Umbilical cord (tissue), 2 donors: ENCODE measurements around the gene DCDC2C. TPM values are rescaled to one million over a fixed set of nuclear protein-coding genes. Genes with fewer than 3 reads are reported as not detected.
A peak's percentile ranks its signal among the peaks of the same experiment; 100 is the strongest.
"Not testable (repeated sequence)": the region's sequence is repeated elsewhere in the genome, so short reads cannot be mapped to it uniquely, and the experiment has no call there.

Experiments used
- DNase-seq: peaks from one replicate; pipeline ENCODE4 v3.0.0-alpha.2; 2015; ENCODE audit warnings: low spot score
- total RNA-seq: library from RNA; depleted of rRNA; stranded (reverse); fragments of >200 nt; gene quantifications from one replicate; pipeline ENCODE4 v1.2.3, GENCODE V29; 2014; ENCODE audit warnings: low replicate concordance; ENCODE audit not compliant: insufficient read depth

Gene DCDC2C
- 1.7 TPM for total RNA-seq

DNA sequence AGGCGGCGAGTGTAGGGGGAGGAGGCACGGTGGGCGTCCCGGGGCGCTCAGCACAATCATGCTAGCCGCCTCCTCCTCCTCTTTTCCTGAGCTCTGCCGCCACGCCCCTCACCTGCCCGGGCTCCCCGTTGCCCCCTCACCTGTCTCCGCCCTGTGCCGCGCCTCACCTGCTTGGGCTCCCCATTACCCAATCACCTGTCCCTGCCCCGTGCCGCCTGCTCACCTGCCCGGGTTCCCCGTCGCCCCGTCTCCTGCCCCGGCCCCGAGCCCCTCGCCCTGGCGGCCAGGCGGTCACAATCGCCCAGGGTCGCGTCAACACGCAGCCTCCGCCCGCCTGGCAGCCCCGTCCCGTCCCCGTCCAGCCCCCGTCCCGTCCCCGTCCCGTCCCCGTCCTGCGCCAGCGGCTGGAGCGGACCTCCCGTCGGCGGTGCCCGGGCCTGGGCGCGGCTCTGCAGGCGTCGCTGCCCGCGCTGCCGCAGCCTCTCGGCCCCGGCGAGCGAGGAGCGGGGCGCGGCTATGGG, at the start of gene DCDC2C:
Gene DCDC2C (plus strand): TSS at position 340 of the 521 bp plus-strand sequence. CDS start 177 bp downstream, at position 517.
- no peak for DNase-seq

DNA sequence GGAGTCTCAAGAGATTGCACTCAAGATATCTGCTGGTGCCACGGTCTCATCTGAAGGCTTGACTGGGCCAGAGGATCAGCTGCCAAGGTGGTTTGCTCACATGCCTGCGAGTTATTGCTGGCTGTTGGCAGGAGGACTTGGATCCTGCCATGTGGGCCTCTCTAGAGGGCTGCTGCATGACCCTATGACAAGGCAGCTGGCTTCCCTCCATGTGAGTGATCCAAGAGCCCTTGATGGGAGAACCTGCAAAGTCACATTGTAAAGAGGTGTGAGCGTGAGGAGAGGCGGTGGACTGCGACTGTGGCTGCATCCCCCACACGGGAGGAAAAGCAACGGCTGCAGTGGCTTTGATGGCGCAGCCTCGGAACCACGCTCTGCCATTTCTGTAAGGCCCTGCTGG, 49.4 kb upstream of the DCDC2C start:
- DNase-seq: no peak

DNA sequence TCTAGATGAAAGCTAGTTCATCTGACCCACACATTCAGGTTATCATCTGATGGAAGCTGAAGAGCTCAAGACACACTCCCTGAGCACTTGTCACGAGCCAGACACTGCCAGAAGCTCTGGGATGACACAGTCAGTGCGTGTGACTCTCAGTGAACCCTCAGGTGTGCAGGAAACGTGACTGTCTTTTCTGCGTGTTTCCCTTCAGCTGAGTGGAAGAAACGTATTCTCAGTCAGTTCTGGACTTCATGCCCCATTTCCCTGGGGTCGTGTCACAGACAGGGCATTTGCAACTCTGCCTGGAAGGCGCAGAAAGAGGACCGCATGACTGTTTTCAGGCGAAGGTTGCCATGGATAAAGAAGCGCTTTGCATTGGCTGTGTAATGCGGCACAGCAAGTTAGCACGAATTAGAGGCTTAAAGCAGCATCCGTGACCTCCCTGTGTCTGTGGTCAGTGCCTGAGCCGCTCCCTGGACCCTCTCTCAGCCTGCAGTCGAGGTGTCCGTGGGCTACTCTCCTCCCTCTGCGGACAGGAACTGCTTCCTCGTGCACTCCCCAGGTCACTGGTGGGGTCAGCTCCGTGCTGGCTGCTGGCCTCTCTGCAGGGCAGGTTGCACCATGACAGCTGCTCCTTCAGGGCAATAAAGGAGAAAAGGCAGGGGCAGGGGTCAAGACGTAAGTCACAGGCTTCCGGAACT, 48.7 kb upstream of the DCDC2C start:
- no peak for DNase-seq

GRCh38 chr2:3655871-3656761, 47.3 kb upstream of the DCDC2C start:
- DNase-seq: no peak

GRCh38 chr2:3656762-3657721, 46.3 kb upstream of the DCDC2C start:
- DNase-seq: no peak

DNA sequence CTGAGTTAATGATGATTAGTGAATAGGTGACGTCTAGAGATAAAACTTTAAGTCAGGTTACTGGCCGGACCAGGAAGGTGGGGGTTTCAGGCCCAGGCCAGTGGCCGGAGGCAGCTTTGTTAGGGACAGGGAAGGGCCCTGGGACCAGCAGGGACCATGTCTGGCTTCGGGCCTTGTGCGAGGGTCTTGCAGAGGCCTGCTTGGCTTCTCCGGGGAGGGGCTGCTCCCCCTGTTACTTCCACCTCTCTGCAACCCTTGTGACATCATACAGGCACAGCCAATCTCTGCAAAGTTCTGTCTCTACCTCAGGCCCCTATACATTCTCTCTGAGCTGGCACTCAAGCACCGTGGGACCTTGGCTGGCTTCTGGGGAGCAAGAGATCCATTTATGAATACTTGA, 45.5 kb upstream of the DCDC2C start, which contains the start of gene ALLC:
Gene ALLC (plus strand): TSS at position 320 of the 400 bp plus-strand sequence. CDS start 12,958 bp downstream, outside the sequence.
- no peak for DNase-seq

DNA sequence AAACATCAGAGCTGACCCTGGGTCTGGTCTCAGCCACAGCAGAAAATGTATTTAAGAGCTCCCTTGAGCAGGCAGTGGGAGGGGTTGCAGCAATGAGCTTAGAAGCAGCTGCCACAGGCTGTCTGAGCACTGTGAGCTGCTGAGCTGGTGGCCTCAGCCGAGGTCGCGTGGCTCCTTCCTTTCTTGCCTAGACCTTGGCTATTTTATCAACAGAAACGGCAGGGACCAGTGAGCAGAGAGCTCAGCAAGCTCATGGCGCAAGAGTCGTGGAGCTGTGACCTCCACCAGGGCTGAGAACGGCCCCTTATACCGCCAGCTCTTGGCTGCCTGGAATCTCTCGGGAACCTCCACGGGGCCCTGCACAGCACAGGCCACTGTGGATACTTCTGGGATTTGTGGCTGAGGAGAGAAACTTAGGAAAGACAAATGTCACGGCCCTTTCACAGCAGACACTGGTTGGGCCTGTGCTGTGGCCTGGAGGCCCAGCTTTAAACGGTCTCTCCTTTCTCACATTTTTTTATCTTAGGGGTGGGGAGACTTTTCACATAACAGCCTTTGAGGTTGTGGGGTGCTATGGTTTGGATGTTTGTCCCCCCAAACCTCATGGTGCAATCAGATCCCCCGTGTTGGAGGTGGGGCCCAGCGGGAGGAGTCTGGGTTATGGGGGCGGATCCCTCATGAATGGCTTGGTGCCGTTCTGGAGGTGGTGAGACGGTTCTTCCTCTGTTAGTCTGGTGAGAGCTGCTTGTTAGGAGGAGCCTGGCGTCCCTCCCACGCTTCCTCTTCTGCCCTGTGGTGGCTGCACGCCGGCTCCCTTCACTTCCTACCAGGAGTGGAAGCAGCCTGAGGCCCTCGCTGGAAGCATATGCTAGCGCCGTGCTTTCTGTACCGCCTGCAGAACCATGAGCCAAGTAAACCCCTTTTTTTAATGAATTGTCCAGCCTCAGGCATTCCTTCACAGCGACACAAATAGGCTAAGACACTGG, 43.6 kb upstream of the DCDC2C start:
- DNase-seq: peak; percentile 54

DNA sequence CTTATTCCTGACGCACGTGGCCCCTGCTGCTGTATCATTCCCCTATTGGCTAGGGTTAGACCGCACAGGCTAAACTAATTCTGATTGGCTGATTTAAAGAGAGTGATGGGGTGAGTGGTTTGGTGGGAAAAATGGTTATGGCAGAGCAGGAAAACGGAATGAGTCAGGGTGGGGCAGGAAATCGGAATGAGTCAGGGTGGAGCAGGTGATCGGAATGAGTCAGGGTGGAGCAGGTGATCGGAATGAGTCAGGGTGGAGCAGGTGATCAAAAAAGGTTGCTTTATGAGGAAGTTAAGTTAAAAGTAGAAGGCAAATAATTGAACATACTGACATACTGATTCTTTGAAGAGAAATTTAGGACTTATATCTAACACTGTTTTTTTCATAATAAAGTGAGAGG, 42.7 kb upstream of the DCDC2C start:
- not testable (repeated sequence) for DNase-seq

GRCh38 chr2:3661149-3661660, 42.2 kb upstream of the DCDC2C start:
- DNase-seq: no peak

- DNase-seq: no peak
These were observed 41.1 kb upstream of the DCDC2C start for GRCh38 chr2:3662239-3662638.

GRCh38 chr2:3664118-3664517, 39.3 kb upstream of the DCDC2C start:
- no peak for DNase-seq

- DNase-seq: no peak
These were observed 38.5 kb upstream of the DCDC2C start for GRCh38 chr2:3664925-3665324.

DNA sequence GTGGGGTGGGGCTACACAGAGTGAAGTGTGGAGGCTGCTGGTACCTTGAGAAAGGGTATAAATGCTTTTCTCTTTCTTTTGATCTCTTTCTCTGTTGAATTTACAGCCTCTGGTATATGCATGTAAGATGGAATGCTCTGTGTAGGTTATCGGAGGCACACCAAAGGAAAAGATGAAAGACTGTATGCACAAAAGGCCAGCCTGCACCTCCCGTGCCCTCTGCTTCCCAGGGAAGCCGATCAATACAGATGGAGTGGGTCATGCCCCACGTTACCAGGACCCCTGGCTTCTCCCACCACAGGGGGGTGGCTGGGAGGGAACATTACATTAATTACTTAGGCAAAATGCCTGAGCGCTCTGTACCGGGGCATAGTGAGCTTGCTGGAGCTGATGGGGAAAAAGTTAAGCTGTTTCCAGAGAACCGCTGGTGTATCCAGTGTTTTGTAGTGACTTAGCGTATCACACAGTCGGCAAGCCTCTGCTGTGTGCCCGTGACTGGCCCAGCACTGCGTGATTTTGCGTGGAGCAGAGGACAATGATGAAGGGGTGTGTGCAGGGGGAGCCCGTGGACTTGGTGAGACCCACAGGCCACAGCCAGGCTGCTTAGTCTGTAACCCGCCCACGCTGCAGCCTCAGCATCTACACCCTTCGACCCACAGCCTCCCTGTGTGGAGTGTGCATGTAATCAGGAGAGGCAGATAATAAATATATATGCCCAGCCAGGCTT, 37.3 kb upstream of the DCDC2C start:
- DNase-seq: no peak

DNA sequence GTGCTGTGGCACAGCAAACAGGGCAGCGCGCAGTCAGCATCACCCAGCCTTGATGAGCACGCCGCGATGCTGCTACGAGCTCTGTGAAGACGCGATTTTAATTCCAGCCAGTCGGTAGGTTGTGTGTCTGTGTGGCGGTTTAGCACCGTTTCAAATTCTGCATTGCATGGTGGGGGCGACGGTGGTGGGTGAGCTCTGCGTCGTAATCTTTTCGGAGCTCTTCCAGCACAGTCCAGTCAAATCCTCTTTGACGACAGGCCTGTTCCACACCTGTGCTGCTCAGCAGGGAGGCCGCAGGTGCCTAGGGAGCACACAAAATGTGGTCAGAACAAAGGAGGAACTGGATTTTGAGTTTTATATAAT, 36.8 kb upstream of the DCDC2C start:
- DNase-seq: no peak

GRCh38 chr2:3667151-3667631, 36.2 kb upstream of the DCDC2C start:
- DNase-seq: no peak

GRCh38 chr2:3669656-3670055, 33.7 kb upstream of the DCDC2C start:
- DNase-seq: no peak

DNA sequence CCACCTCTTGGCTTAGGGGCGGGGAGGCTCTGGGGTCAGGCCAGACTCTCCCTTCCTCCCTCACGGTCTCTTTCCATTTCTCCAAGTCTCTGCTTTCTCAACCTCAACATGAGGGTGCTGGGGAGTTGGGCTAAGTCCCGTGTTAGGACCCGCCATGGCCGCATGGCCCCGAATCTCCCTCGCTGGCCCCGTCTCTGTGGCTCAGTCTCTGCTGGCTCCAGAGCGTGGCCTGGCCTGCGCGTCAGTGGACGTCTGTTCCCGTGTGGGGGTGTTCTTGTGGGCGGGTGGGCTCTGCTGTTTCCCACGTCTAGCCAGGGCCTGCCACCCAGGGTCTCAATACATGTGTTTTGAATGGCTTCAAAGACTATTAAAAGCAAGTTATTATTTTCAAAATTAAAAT, 33.0 kb upstream of the DCDC2C start:
- DNase-seq: no peak

GRCh38 chr2:3670941-3671340, 32.4 kb upstream of the DCDC2C start:
- DNase-seq: no peak
